Suprapubic skin (tissue), 3 donors: ENCODE data around the gene NET1.

ENCODE experiments used
- CTCF ChIP-seq, 2 donors: fragments of 200-600 bp in 1 of 2; fragments of 450-650 bp in 1 of 2; sonication (generic) in 1 of 2; IDR thresholded peaks; one replicate each; pipeline ENCODE4 v1.5.1; 2016 to 2019; ENCODE audit warnings: antibody characterized with exemption in 2 of 2, mild to moderate bottlenecking in 1 of 2, moderate library complexity in 1 of 2
- POLR2A ChIP-seq, 2 donors: fragments of 450-650 bp; IDR thresholded peaks; one replicate each; pipeline ENCODE4 v1.6.1; 2017; ENCODE audit warnings: antibody characterized with exemption in 2 of 2, mild to moderate bottlenecking in 2 of 2, moderate library complexity in 2 of 2

DNA sequence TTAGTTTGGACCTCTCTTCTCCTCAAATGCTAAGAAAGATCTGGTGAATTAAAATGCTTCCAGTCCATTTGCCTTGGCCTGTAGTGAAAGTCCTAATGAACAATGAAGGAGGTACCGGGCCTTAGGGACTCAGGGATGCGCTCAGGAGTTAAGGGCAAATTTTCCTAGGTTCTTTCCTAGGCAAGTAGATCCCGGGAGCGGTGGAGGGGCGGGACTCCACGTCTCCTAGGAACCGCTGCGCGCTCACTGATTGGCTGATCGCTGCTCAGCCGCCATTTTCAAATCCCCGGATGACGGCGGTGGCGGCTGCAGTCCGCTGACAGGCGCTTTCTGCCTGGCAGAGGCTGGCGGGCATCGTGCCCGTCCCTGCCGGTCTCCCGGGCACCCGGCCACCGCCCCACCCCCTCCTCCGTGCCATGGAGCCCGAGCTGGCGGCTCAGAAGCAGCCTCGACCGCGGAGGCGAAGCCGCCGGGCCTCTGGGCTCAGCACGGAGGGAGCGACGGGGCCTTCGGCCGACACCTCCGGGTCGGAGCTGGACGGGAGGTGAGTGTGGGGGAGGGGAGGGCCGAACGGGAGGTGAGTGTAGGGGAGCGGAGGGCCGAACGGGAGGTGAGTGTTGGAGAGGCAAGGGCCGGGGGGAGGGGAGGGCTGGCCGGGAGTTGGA is at the start of gene NET1:
- TF ChIP-seq CTCF (IDR thresholded peaks at IDR 0.05) (no peak), POLR2A (IDR thresholded peaks at IDR 0.05) (no peak)
